Measurements from ENCODE around the gene SHROOM2.
A peak's percentile ranks its signal among the peaks of the same experiment; 100 is the strongest.

The SHROOM2 gene

GRCh38 chrX:9942086-9942485 lies 155.9 kb downstream of the SHROOM2 start:
- peak in 1 of 3 donors; percentile 17 for DNase-seq (ENCODE audit: low read depth in 3 of 3, low spot score in 1 of 3)

- DNase-seq (ENCODE audit: low read depth in 3 of 3, low spot score in 1 of 3): no peak
These were observed 157.2 kb downstream of the SHROOM2 start for GRCh38 chrX:9943420-9943819.

- DNase-seq (ENCODE audit: low read depth in 3 of 3, low spot score in 1 of 3): no peak
These were observed 161.0 kb downstream of the SHROOM2 start for GRCh38 chrX:9947131-9947794.

GRCh38 chrX:9948406-9948805 lies 162.2 kb downstream of the SHROOM2 start:
- DNase-seq (ENCODE audit: low read depth in 3 of 3, low spot score in 1 of 3): no peak

- DNase-seq (ENCODE audit: low read depth in 3 of 3, low spot score in 1 of 3): no peak
These were observed 166.1 kb downstream of the SHROOM2 start for GRCh38 chrX:9952300-9952699.

- DNase-seq (ENCODE audit: low read depth in 3 of 3, low spot score in 1 of 3): no peak
These were observed 167.2 kb downstream of the SHROOM2 start for GRCh38 chrX:9953396-9953795.

- DNase-seq (ENCODE audit: low read depth in 3 of 3, low spot score in 1 of 3): no peak
These were observed 169.3 kb downstream of the SHROOM2 start for GRCh38 chrX:9955506-9955905.

GRCh38 chrX:9957743-9958142 lies 171.5 kb downstream of the SHROOM2 start:
- no peak for DNase-seq (ENCODE audit: low read depth in 3 of 3, low spot score in 1 of 3)

GRCh38 chrX:9958183-9958582 lies 172.0 kb downstream of the SHROOM2 start:
- no peak for DNase-seq (ENCODE audit: low read depth in 3 of 3, low spot score in 1 of 3)

GRCh38 chrX:9961750-9962149 lies 175.5 kb downstream of the SHROOM2 start:
- no peak for DNase-seq (ENCODE audit: low read depth in 3 of 3, low spot score in 1 of 3)

- no peak for DNase-seq (ENCODE audit: low read depth in 3 of 3, low spot score in 1 of 3)
These were observed 180.7 kb downstream of the SHROOM2 start, which contains the start of gene CLDN34 for GRCh38 chrX:9966775-9967408. CLDN34 (plus strand) TSS chrX:9967358; CDS start chrX:9967358, 0 bp downstream.

GRCh38 chrX:9977635-9978034 lies 191.4 kb downstream of the SHROOM2 start:
- no peak for DNase-seq (ENCODE audit: low read depth in 3 of 3, low spot score in 1 of 3)

- no peak for DNase-seq (ENCODE audit: low read depth in 3 of 3, low spot score in 1 of 3)
These were observed 194.2 kb downstream of the SHROOM2 start for GRCh38 chrX:9980401-9980800.

GRCh38 chrX:9980927-9981326 lies 194.7 kb downstream of the SHROOM2 start:
- DNase-seq (ENCODE audit: low read depth in 3 of 3, low spot score in 1 of 3): no peak

GRCh38 chrX:9983441-9983840 lies 197.2 kb downstream of the SHROOM2 start:
- no peak for DNase-seq (ENCODE audit: low read depth in 3 of 3, low spot score in 1 of 3)

GRCh38 chrX:9983846-9984245 lies 197.6 kb downstream of the SHROOM2 start:
- no peak for DNase-seq (ENCODE audit: low read depth in 3 of 3, low spot score in 1 of 3)

GRCh38 chrX:9988762-9989161 lies 202.5 kb downstream of the SHROOM2 start:
- no peak for DNase-seq (ENCODE audit: low read depth in 3 of 3, low spot score in 1 of 3)

GRCh38 chrX:9992061-9992460 lies 205.8 kb downstream of the SHROOM2 start:
- no peak for DNase-seq (ENCODE audit: low read depth in 3 of 3, low spot score in 1 of 3)

- DNase-seq (ENCODE audit: low read depth in 3 of 3, low spot score in 1 of 3): no peak
These were observed 206.5 kb downstream of the SHROOM2 start for GRCh38 chrX:9992724-9993123.

GRCh38 chrX:9995855-9996339 lies 209.7 kb downstream of the SHROOM2 start:
- DNase-seq (ENCODE audit: low read depth in 3 of 3, low spot score in 1 of 3): peak; percentile 38 to 73 (median 64)

- no peak for DNase-seq (ENCODE audit: low read depth in 3 of 3, low spot score in 1 of 3)
These were observed 210.8 kb downstream of the SHROOM2 start for GRCh38 chrX:9997041-9997440.

- DNase-seq (ENCODE audit: low read depth in 3 of 3, low spot score in 1 of 3): no peak
These were observed 211.3 kb downstream of the SHROOM2 start for GRCh38 chrX:9997524-9997923.
